Spleen (tissue), 7 donors: ENCODE results near the gene FGD5.

Source experiments
- CTCF ChIP-seq, 11 experiments: fragments of 200-600 bp in 7 of 11; fragments of 450-650 bp in 4 of 11; sonication (generic) in 4 of 11; IDR thresholded peaks in 8 of 11; conservative IDR thresholded peaks in 3 of 11; 1 replicate in 7 of 11; 2 replicates in 4 of 11; pipeline versions ENCODE4 v1.4.0 to v1.8.0; 2016 to 2021; ENCODE audit warnings: antibody characterized with exemption in 11 of 11, inconsistent platforms in 4 of 11, mild to moderate bottlenecking in 1 of 11
- POLR2A ChIP-seq, 3 donors: fragments of 450-650 bp; IDR thresholded peaks; one replicate each; pipeline ENCODE4 v1.5.1; 2017; ENCODE audit warnings: antibody characterized with exemption in 3 of 3, mild to moderate bottlenecking in 1 of 3
- donor health status: DM: no; HTN: no; CAD: no; lungs with moderate emphysema.
- donor health status: DM: no; HTN: no; CAD: no.
- donor health status: DM: no; HTN: no; CAD: no.

- TF ChIP-seq CTCF (IDR thresholded peaks at IDR 0.05 in 8 of 11, conservative IDR thresholded peaks at IDR 0.05 in 3 of 11) (no peak), POLR2A (IDR thresholded peaks at IDR 0.05) (no peak)
These were observed 19.6 kb upstream of the FGD5 start for GRCh38 chr3:14799146-14799545.
